GM15510 (cell line): Measurements from ENCODE around the gene STRIP2.

Experiments
- POLR2A ChIP-seq: IDR thresholded peaks from 3 replicates; pipeline ENCODE4 v1.6.1; 2011; ENCODE audit warnings: borderline replicate concordance; ENCODE audit not compliant: insufficient read length; ENCODE audit errors: extremely low read depth

STRIP2 gene

DNA sequence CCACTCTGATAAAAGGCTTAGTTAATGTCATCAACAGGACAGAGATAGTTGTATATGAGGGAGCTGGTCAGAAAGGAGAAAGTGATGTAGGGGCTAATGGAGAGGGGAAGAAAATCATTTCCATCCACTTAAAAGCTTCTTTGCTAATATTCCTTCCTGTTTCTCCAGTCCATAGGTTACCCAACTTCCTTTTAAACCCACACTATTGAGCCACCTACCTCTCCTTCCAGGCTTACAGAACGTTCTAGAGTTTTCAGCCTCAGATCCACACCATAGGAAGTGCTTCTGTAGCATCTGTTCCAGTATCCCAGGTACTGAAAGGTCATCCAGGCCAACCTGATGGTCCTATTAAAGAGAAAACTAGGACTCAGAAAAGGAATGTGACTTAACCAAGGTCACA lies 28.2 kb downstream of the STRIP2 start:
- no peak for TF ChIP-seq POLR2A

DNA sequence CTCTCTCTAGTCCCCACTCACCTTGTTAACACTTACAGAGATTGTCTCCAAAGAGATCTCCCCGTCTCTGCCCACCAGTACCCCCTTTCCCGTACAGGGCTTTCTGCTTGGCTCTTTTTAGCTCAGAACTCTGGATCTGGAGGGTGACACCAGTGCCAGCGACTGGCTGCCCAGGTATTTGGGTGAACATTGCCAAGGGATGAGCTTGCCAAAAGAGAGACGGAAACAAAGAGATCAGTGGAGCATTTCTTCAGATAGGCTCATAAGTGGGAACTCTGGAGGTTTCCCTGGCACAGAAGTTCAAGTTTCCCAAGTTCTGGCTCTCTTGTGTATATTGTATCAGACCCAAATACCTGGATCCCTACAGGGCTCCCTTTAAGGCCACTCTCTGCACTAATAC lies 30.0 kb downstream of the STRIP2 start:
- no peak for TF ChIP-seq POLR2A

DNA sequence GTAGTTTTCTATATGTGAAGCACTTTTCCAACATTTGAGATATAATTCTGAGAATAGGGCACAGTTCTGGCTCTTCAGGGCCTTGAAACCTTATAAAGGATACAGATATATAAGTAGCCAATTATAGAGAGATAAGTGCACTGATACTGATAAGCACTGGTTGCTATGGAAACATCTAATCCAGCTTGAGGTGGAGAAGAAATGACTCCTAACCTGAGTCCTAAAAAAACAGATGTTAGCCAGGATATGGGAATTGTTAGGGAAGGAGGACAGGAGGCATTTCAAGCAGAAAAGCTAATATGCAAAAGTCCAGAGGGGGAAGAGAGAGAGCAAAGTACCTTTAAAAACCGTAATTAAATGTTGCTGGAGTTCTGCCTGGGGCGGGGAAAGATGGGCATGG lies 30.8 kb downstream of the STRIP2 start:
- TF ChIP-seq POLR2A = no peak

DNA sequence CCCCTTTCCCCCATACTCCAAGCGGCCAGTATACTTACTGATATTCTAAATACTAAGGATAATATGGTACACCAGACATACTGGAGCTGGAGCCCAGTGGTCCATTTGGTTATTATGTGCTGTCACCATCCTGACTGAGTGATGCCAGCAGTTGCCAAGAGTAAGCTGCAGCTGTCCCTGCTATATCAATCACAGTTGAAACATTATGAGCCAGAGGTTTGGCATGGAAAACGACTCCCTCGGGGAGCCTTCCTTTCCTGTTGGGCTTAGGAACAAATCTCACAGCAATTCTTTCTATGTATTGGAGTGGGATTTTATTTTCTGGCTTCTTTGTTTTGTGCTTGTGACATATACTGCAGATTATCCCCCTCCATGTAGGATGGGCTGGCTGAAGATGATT lies 32.6 kb downstream of the STRIP2 start:
- no peak for TF ChIP-seq POLR2A

GRCh38 chr7:129468087-129468486 lies 33.9 kb downstream of the STRIP2 start:
- TF ChIP-seq POLR2A = no peak

- no peak for TF ChIP-seq POLR2A
Measured at GRCh38 chr7:129468547-129468946, 34.3 kb downstream of the STRIP2 start.

GRCh38 chr7:129469930-129470329 lies 35.7 kb downstream of the STRIP2 start:
- no peak for TF ChIP-seq POLR2A

DNA sequence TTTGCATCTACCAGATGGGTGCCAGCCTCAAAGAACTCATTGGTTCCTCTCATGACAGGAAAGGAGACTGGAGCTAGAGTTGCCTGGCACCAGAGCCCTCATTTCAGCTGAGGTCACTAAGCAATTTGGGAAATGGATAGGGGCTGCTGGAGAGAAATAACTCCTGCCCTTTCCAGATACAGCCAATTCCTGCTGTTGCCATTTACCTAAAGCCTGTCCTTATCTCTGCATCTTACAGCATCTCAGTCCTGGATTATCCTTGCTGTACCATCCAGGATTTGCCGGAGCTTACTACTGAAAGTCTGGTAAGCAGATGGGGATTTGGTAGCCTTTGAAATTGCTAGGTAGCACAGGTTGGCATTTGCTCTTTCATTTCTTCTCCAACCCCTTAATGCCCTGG lies 36.2 kb downstream of the STRIP2 start:
- TF ChIP-seq POLR2A = no peak

DNA sequence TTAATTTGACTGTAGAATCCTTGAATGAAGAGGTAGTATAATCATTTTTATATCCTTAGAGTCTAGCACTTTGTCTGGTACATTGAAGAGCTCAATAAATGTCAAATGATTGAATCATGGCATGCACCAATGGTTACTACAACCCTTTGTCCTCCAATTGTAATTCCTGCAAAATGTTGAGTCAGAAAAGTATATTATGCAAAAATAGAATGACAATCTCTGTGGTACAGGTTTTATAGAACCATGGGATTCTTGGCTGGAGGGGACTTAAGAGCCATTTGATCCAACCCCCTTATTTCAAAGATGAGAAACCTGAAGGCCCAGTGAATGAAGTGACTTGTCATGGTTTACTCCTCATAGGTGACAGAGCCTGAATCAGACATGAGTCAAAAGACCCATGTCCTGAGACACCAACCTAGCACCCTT lies 37.2 kb downstream of the STRIP2 start:
- TF ChIP-seq POLR2A = no peak

- no peak for TF ChIP-seq POLR2A
Measured at GRCh38 chr7:129479831-129480230, 45.6 kb downstream of the STRIP2 start.

DNA sequence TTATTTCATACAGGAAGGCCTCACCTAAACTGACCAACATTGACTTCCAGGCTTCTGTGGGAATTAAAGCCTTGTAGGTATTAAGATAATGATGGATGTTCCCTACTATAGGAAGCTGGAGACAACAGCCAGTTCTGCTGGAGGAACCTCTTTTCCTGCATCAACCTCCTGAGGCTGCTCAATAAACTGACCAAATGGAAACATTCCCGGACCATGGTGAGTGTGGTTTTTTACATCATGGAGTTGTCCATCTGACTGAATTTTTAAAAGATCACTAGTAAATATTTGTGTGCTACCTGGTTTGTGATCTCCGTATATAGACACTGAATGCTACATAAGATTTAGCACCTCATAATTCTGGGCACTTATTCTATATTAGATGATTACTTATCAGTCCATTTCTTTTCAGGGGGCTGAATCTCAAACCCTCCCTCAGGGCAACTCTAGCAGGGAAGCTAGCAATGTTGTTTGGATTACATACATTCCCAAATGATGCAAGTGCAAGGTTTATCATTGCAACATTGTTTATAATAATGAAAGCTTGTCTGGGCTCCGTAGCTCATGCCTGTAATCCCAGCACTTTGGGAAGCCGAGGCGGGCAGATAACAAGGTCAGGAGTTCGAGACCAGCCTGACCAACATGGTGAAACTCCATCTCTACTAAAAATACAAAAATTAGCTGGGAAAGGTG lies 46.6 kb downstream of the STRIP2 start:
- no peak for TF ChIP-seq POLR2A

- no peak for TF ChIP-seq POLR2A
Measured at GRCh38 chr7:129482781-129483180, 48.5 kb downstream of the STRIP2 start.

DNA sequence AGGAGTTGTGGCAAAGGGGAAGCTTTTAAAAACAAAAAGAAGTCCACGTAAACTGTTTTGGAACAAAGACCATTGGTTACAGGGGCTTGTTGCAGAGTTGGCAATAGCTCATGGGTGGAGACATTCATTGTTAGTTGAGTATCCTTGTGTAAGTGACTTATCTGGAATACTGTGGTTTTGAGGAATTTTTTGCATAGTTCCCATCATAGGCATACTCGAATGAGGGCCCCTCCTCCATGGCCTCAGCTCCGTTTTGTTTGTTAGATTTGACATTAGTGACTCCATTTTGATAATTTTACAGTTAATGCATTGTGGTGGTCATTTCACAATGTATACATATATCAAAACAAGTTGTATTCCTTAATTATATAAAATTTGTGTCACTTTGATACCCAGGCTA lies 55.3 kb downstream of the STRIP2 start:
- no peak for TF ChIP-seq POLR2A

DNA sequence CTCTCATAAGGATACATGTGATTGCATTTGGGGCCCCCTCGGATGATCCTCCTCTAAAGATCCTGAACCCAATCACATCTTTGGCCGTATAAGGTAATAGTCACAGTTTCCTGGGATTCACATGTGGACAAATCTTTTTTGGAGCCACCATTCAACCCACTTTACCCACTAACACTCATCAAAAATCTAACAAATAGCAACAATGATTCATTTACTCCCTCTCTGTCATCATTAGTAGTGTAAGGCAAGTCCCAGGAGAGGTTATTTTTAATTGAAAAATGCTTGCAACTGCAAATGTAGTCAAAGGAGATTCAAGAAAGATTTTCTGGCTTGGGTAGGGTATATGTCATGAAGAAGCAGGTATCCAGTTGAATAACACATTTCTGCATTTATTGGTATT lies 58.2 kb downstream of the STRIP2 start:
- TF ChIP-seq POLR2A = no peak

DNA sequence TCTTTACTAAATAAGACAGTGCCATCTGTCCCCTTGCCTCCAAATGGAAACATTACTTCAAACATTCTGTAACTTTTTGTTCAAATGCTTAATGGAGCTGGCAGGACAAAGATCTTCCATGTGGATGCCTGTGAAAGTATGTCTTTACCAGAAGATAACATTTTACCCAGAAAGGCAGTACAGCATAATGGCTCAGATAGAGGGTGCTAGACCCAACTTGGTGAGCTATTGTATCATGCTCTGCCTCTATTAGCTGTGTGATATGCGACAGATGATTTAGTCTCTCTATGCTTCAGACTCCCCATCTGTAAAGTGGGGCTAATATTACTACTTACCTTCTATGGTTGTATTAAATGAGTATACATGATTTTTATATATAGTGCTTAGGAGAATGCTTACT lies 59.3 kb downstream of the STRIP2 start:
- TF ChIP-seq POLR2A = no peak

GRCh38 chr7:129494041-129494440 lies 59.8 kb downstream of the STRIP2 start:
- TF ChIP-seq POLR2A = no peak

DNA sequence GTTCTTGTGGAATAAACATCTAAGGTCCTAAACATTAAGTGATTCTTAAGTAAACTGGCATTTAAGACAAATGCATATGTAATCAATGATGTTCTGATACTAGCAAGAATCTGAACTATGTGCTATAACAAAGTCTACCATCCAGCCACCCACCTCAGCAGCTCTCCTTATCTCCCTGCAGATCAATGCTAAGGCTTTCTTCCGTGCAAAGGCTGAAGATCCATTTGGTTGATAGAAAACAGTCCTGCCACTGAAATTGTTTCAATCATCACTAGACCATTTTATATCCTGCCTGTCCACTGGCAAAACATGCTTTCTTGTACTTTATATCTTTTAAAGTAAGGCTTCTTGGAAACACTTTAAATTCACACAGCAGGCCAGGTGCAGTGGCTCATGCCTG lies 61.8 kb downstream of the STRIP2 start:
- TF ChIP-seq POLR2A = no peak
